ENCODE measurements around the gene RHOXF2.

The RHOXF2 gene

DNA sequence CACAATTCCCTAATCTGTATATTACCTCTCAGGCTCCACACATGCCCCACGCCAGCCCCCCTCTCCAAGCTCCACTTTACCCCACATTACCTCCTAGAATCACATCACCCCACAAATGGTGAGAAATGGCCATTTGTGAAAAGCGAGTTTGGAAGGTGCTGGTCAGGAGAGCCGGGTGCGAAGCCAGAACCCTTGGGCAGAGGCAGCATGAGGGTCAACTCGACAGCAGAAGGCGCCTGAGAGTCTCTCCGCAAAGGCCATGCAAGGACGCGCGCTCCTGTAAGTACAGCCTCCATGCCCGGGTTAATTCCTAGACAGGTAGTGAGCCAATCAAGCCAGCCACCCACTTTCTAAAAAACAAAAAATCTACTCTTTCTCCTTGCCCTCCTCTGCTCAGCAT, 42.4 kb downstream of the RHOXF2 start:
- DNase-seq (ENCODE audit: low spot score), result no peak

DNA sequence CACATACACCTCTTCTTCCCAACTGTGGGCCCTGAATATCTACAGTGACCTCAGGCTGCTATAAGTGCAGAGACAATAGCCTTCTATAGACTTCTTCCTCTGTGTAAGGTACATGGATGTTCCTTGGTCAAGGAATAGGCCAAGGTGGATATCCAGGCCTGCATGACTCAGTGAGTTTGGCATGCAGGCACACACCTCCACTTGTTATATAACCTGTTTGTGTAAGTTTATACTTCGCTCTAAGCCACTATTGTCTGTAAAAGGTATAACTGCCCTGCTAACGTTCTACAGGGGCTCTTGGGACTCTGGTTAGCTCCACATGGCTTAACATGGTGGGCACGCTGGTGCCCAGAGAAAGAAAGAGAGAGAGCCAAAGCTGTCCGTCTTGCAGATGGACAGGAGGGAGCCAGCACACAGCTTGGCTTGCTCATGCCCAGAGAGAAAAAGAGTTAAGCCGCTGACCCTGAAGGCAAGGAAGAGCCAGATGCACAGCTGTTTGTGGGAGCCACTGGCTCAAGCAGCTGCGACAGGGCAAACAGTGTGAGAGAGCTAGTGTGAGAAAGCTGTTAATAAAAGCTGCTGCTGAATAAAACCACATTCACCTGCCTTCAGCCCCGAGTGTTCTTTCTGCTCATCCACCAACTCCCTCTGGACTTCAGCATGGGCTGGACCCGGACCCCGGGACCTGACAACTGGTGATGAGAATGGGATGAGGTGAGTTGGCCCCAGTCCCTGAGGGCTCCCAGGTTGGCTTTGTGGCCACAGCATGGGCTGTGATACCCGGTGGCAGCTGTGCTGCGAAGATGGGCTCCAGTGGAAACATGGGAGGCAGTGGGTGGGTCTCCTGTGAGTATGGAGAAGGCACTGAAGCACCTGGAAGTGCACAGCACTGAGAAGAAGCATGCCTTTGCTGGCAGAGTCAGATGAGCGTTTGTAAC, 47.7 kb downstream of the RHOXF2 start:
- no peak for DNase-seq (ENCODE audit: low spot score)

- DNase-seq (ENCODE audit: low spot score), result no peak
Observed at GRCh38 chrX:120207009-120207605, 48.7 kb downstream of the RHOXF2 start.

DNA sequence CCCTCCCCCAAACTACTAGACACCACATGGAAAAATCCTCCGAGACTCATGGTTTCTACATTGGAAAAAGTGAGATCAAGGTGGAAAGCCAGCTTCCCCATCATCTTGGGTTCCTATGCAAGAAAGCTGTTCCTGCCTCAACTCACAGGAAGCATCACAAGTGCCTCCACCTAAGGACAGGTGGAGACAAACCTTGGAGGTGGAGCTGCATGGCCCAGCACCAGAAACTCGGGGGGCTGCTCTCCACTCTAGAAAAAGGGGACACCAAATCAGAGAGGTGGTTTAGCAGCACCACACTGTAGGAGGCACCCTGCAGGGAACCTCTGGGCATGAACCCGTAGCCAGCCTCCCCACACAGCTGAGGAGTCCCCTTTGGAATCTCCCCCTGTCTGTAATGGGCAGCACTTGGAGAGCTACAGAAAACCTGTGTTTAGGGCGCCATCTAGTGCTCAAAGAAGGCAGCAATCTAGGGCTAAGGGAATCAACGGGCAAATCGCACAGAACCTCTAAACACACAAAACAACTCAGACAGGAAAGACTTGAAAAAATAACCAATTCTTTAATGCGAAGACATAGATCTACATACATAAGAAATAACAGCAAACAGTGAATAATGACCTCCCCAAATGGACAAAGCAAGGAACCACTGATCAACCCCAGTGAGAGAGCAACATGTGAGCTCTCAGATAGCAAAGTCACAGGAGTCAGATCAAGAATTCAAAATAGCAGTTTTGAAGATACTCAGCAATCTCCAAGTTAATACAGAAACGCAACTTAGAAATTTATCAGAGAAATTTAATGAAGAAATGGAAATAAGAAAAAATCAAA, 55.2 kb downstream of the RHOXF2 start:
- peak; percentile 26 for DNase-seq (ENCODE audit: low spot score)

Measured in LoVo (cell line).